NCI-H1694 (cell line): Measurements from ENCODE around the gene LRRC4C.

ENCODE experiments used
- DNase-seq: peaks from one replicate; lab custom pipeline; 2025; lab: John Stamatoyannopoulos, UW

LRRC4C gene

DNA sequence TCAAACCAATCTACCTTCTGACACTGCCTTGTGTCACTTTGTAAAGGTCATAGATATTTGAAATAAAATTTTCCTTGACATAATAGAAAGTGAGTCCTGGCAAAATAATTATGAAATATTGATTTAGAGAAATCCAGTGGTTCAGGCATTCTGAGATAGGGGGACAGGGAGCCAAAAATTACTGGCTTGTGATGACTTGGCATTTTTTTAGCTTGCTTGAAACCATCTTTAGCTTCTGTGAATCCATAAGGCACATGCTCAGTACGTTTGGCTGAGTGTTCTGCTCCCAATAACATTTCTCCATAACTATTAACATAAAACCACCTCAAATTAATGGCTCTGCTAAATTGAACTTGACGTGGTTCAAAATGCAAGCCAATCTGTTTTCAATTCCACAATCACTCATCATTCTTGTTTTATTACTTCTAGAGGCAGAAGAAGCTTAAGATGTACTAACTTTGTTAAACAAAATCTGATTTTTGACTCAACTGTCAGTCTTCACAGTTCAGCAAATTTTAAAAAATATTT is 209.0 kb downstream of the LRRC4C start:
- no peak for DNase-seq

DNA sequence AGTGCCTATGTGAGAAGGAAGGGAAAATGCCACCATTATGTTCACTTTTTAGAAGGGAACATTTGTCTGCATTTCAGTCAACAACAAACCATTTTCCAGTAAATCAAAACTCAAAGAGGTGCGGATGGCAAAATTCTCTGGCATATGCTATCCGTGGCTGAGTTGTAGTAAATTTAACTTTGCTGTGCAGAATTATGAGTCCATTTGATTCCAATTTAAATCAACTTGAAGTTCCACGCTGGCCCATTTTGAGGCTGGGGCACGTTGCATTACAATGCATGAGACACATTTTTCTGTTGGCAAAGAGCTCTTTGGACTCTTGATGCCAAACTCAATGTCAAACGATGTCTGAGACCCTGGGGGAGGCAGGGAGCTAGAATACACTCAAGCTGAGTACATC is 211.8 kb downstream of the LRRC4C start:
- no peak for DNase-seq

DNA sequence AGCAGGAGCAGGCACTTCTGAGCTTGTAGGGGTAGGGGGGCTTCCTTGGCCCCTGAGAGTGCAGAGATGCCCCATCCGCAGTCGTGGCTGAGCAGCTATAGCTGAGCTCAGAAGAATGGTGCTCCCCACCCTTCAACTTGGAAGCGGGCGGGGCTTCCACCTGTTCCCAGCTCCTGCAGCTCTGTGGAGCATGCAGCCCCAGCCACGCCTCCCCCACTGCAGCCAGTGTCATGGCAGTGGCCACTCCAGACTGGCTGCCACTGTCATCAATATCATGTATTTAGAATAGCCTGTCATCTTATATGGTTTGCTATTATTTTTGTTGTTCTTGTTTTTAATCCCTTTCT is 213.1 kb downstream of the LRRC4C start:
- no peak for DNase-seq

DNA sequence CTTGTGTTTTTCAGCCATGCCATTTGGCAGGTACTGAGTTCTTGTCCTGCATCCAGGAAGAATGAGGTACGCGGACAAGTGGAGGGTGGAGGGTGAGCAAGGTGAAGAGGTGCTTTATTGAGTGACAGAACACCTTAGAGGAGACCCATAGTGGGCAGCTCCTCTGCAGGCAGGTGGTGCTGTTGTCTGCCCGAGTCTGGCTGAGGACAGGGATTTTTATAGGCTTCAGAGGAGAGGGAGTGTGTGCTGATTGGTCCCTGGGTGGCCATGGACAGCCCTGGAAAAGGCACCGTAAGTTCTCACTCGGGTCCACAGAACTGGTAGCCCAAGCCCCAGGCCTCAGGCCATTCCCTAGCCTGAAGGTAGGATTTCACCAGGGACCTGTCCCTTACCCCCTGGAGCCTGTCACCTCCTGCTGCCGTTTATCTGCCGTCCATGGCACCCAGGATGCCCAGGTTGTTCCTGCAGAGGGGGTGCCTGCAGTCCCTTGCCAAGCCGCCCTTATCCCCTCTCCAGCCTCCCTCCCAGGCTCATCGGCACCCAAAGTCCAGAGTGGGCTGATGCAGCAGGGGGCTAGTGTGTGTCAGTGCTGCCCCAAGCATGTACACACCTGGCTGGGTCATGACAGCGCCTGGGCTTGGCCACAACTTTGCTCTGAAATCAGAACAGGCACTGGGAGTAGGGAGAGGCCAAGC is 213.6 kb downstream of the LRRC4C start:
- no peak for DNase-seq

DNA sequence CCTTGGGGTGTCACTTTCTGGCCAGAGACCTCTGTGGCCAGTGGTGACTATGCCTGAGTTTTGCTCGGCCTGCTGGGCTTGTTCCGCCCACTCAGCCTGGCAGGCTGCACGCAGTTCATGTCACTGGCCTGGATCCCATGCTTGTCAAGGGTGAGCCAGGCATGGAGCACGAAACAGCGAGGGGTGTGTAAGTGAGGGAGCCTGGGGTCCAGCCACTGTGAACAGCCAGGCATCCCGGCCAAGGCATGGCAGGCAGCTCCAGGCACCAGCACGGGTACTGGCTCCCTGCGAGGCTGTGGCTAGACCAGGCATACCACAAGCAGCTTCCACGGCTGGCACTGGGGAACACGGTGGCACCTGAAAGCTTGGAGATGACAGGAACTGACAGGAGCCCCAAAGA is 214.3 kb downstream of the LRRC4C start:
- DNase-seq = no peak

DNA sequence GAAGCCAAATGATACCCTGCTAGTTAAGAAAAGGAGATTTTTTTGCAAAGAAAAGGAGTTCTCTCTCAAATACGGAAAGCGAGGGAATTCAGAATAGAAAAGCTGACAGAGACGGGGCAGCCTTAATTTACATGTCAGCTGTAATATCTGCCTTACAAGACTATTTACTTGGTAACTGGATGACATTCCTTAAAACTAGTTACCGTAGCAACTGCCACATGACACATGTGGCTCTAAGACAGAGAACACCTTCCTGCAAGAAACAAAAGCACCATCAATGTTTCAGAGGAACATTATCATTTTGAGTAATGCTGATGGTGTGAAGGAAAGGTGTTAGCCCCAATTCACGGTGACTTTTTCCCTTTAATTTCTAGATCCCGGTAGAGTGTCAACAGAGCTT is 222.1 kb downstream of the LRRC4C start:
- no peak for DNase-seq

DNA sequence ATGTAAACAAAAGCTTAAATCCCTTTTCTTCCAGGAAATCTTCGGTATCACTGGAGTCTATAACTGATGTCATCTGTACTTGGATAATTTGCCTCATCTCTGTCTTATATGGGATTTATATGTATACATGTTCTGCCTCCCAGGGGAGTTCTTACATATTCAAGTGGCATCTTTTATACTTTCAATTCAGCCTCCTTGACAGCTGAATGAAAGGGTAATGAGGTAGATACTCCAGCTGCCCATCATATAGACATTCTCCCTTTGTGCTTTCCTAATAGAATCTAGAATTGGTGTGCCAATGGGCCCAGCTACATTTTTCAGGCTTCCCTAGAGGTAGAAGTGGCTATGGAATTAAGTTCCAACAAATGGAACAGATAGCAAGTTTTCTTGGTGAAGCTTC is 223.8 kb downstream of the LRRC4C start:
- DNase-seq = no peak

DNA sequence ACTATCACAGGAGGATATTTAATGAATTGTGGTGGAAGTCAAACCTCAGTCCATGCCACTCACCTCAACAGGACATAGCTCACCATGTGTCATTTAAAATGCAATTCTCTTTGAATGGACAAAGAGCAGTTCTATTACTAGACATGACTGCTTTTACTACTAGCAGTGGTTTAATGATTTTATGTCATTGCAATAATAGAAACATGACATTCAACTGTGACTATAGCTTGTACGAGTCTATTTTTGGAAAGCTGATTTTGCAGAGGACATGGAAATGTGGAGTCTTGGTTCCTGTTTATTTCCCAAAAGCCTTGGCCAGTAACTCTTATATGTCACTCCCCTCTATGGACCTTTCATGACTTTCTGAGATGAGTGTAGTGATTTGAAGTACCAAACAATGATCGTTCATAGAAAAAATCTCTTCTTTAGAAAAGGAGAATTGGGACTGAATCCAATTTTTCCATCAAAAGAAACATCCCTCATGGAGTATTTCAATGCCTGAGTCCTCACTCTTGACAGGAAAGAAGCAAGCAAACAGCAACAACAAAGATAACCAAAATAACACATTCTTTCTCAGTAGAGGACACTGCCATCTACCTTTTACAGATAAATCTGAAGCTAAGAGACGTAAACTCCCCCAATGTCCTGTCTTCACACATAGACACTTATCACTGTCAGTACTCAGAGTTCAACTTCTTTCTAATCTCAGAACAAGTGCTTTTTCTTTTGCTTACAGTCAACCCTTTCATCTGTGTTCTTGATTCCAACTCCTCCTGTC is 233.4 kb downstream of the LRRC4C start:
- no peak for DNase-seq

DNA sequence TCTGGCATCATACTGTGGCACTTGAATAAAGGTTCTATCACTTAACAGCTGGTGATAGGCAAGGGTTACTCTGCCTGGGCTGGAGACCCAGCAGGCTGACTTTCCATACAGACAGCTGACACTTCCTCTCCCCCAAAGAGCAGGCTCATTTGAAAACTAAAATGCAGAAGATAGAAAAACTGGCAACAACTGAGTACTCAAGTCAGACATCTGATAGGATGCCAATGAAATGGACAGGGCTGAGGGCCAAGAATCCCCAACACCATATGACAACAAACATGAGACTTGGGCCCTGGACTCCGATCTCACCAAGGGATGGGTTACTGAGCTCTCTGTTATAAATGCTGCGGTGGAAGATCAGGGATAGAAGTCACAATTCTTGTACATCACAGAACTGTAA is 237.2 kb downstream of the LRRC4C start:
- no peak for DNase-seq

DNA sequence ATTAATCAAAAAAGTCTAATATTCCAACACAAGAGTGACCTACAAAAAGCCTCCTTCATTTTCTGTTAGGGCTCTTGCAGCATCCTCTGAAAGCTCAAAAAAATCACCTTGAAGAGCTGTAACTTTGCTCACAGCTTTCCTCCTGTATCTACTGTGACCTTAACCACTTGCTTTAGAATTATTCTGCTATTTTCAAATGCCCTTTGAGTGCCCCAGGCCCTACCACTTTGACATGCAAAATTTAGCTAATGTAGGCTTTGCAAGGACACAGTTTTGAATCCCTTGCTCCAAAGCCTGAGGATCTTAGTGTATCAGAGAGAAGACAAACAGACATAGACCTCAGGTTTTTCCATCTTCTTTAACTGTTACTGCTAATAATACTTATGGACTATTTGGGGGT is 253.1 kb downstream of the LRRC4C start:
- no peak for DNase-seq

DNA sequence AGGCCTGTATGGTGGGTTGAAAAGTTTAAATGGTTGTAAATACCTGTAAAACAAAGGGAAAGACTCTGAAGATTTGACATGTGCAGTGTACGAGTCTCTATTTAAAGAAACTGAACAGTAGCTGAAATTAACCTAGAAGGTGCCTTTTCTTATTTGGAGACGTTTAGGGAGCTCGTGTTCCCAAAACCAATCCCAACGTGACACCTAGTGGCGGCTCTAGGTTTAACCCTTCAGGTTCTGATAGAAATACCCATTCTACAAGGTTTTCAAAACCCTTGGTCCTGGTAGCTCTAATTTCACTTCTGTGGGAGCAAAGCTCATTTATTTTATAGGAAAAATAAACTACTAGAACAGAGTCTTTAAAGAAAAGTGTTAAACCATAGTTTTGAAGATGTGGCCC is 258.3 kb downstream of the LRRC4C start:
- DNase-seq = no peak

DNA sequence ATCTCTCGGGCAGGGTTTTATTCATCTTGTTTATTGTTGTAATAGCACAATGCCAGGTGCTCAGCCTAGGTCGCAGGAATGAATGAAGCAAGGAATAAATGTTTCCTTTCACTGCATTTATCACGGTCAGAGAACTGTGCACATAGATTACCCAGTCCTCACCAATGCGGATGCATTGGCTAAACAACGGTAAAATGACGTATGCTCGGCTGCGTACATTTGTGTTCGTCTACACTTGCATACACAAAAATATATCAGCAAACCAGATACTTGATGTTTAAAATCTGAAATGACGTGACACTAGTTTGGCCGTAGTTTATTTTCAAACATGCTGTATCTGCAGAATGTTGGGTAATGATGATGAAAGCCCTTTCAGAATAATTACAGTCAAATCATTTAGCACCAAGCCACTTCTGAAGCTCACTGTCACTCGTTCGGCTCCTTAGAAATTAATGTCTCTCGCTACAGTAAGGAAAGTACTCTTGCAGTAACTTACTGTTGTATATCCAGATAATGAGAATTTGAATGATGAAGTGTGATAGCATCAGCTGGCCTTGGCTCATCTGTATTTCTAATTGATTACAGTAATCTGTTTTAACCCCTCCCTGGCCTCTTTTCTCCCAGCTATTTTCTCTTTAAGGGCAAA is 268.9 kb downstream of the LRRC4C start:
- DNase-seq = no peak

DNA sequence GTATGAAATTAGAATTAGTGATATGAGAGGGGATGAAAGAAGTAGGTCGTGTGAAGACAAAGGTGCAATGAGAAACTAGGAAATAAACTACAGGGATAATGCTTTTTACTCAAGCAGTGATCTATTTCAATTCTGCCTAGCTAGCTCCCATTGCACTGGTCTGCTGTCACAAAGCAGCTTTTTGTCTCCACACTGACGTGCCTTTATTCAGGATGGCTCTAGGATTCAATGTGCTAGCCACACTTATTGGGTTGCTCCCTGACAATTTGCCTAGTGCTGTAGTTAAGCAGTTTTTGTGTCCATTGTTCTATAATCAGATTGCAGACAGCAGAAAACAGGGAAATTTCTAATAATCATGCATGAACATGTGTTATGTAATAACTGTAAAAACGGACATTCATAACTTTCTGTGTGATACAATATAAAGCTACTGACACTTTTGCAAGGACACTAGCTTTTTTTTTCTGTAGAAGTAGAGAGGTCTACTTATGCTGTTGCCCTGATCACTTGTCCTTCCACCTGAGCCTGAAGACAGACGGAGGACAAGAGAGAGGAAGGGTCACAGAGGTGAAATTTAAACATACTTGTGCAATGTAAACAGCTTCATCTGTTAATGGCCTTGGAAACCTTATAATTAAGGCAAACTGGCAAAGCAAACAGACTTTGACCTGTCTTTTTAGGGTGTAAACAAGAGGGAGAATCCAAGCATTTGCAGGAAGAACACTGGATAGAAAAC is 269.6 kb downstream of the LRRC4C start:
- DNase-seq = no peak

DNA sequence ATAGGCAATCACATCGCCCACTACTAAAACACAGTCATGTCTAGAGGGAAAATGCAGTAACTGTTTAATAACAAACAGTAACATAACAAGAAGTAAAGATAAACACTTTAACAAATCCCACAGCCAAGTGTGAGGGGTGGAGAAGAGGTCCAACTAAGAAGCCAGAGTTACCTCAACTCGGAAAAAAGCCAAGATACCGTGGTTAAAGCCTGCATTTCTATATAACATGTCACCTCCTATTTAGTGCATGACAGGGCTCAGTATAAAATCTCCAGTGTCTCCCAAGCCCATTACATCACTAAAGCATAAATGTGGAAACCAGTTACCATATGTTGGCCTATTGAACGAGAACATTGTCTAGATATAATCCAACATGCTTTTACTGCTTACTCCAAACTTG is 281.7 kb downstream of the LRRC4C start:
- no peak for DNase-seq

DNA sequence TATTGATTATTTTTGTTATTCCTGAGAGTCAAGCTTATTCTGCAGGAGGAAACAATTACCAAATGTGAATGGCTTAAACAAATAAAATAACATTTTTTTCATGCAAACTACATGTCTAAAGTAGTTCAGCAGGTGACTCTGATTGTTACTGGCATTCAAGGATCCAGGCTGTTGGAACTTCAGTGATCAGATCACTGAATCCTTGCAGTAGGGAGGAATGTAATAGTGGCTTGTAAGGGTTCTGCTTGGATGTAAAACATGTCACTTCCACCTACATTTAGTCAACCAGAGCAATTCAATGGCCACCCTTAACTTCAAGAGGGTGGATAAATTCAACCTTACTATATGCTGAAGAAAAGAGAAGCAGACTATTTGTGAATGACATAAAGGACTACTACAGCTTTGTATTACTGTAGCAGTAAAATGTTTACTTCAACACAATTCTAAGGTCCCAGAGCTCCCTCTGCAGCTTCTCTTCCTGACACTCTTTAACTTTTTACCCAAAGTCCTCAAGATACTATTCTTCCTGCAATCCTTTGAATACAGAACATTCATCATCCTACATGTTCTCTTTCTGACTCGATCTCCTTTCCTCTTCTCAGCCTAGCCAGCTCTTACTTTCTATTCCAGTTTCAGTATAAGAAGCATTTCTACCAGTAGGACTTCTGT is 284.0 kb downstream of the LRRC4C start:
- no peak for DNase-seq

DNA sequence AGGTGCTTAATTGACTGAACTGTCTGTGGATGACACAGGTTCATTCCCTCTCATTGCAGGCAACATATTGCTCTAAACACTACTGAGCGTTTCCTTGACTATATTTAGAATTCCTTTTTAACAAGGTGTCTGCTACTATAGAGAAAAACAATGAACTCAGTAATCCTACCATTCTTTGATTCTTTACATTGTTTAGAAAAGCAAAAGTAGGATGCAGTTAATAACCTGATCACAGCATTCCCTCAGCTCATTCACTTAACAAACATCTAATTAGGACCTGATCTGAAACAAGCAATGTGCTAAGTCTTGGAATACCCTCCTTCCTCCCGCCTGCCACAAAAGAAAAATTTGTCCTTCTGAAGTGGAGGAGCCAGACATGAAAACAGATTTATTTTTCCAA is 313.1 kb downstream of the LRRC4C start:
- DNase-seq = no peak

DNA sequence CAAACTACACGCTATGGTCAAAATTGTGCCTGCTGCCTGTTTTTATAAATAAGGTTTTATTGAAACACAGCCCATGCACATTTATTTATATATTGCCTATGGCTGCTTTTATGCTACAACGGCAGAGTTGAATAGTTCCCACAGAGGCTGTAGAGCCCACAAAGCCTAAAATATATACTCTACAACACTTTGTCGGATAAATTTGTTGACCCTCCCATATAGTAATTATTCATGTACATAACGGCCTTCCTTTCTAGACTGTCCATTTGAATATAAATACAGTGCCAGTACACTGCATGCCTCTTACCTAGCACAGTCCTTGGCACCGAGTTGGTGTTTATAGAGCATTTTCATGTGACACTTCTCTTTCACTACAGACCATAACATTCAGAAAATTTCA is 314.0 kb downstream of the LRRC4C start:
- DNase-seq = no peak

DNA sequence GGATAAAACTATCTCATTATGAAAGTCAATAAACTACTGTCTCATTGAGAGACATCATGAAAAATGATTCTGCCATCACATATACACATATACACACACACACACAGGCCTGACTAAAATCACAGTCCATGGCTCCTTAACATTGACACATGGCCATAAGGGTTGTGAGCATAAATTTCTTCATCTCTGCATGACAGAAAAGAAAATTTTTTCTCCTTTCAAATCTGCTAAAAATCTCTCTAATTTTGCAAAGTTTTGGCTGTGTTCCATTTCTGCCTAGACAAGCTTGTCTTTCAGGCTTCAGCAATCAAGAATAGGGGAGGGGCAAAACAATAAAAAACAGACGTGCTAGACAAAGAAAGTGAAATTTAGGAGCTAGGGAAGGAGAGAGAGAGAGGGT is 324.5 kb downstream of the LRRC4C start:
- DNase-seq = no peak

DNA sequence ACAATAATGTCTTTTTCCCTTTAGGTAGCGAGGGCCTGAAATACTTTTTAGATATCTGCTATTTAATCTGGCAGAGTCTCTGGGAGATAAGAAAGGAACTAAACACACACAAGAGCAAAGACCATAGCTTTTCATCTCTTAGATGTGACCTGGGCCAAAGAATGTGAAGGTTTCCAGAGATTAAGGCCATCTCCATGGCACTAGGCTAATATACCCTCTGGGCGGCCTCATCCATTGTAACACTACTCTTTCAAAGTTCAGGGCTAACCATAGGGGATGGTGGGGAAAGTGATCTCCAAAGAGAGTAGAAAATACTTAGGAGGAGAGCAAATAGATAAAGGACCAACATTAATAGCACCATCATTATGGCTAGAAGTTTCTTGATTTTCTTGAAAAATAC is 326.4 kb downstream of the LRRC4C start:
- DNase-seq = no peak

DNA sequence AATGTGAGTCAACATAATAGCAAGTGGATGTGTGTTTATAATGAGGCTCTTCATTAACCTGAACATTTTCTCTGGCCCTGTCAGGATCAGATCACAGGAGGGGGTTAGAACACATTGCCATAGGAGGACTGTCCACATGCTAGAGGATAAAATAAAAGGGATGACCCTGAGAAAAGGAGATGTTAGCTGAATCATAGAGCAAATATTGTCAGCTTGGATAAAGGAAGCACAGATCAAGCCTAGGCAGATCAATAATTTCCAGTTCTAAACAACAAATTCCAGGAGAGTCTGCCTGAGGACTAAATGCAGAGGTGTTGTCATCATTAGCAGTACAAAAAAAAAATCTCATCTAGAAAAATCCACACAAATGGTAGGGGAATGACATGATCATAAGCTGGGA is 337.9 kb downstream of the LRRC4C start:
- no peak for DNase-seq

DNA sequence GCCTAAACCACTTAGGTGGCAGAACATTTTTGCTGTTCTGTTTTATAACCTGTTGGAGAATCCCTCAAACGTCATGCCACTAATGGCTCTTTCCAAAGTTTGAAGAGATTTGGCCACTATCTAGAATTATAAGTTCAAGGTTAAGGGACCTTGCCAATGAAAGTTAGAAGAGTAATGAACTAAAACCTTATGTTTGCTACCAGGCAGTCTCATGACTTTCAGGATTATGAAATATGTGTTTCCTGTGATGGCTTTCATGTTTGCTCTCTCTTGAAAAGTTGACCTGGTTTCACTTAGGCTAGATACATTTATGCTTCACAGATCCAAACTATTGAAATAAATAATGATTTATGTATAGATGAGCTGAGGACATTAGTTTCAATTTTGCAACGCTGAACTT is 340.0 kb downstream of the LRRC4C start:
- DNase-seq = no peak

DNA sequence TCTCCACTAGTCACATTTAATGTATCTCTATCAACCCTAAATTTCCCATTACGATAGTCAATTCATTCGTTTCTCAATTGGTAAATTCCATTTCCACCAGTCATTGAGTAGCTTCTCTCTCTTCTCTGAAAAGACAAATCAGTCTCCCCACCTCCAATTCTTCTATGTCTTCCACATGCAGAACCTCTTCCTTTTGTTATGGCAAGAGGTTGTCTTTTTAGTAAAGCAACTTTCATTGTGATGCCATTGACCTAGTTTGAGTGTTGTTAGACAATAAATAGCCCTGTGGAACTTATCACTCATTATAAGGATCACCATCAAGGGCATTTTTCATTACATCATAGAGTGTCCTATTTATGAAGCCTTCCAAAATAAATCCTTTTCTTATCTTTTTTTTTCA is 340.9 kb downstream of the LRRC4C start:
- no peak for DNase-seq
